Thyroid gland (tissue), 4 donors: ENCODE measurements around the gene FAM120B.

Experiments used
- CTCF ChIP-seq, 6 experiments: fragments of 200-600 bp in 3 of 6; fragments of 450-650 bp in 3 of 6; sonication (generic) in 3 of 6; IDR thresholded peaks; one replicate each; pipeline ENCODE4 v1.5.1; 2016 to 2019; ENCODE audit warnings: antibody characterized with exemption in 6 of 6, mild to moderate bottlenecking in 2 of 6, inconsistent platforms in 1 of 6, moderate library complexity in 1 of 6
- POLR2A ChIP-seq, 2 donors: fragments of 450-650 bp; IDR thresholded peaks; one replicate each; pipeline ENCODE4 v1.6.1; 2017; ENCODE audit warnings: antibody characterized with exemption in 2 of 2, mild to moderate bottlenecking in 2 of 2, moderate library complexity in 1 of 2

- no peak for TF ChIP-seq CTCF (IDR thresholded peaks at IDR 0.05)
- no peak for TF ChIP-seq POLR2A (IDR thresholded peaks at IDR 0.05)
Observed at GRCh38 chr6:170434821-170435155, 128.2 kb downstream of the FAM120B start.
